A549 (cell line): ENCODE measurements around the gene RIC1. TPM values are rescaled to one million over a fixed set of nuclear protein-coding genes. Genes with fewer than 3 reads are reported as not detected.
"Not testable (repeated sequence)": the region's sequence is repeated elsewhere in the genome, so short reads cannot be mapped to it uniquely, and the experiment has no call there.

Experiments
- ATAC-seq, 2 experiments: fragments of 200-7000 bp in 1 of 2; fragments of >200 bp in 1 of 2; cut with Nextera tagmentation in 1 of 2; cut with Tn5 transposase in 1 of 2; 3 replicates each; pipeline versions ENCODE4 v1.8.0 to v1.9.1; 2018 to 2020; ENCODE audit warnings: mild to moderate bottlenecking in 1 of 2, moderate library complexity in 1 of 2
- CTCF ChIA-PET: fragments of 300-600 bp; sonication (Branson Sonifier 250); formaldehyde crosslinking; extraction: SDS; loops from one replicate; lab custom pipeline; 2021; ENCODE audit warnings: antibody characterized with exemption, inconsistent platforms; lab: Yijun Ruan, JAX
- POLR2A ChIA-PET: fragments of 350-600 bp; formaldehyde crosslinking; extraction: SDS; loops from one replicate; lab custom pipeline; 2021; ENCODE audit warnings: antibody characterized with exemption, inconsistent platforms; lab: Yijun Ruan, JAX
- DNase-seq, 2 experiments: peaks; one replicate each; pipeline versions ENCODE4 v3.0.0 to v3.0.0-alpha.2; 2011 to 2016; ENCODE audit warnings: low read depth in 1 of 2, low spot score in 1 of 2
- FAIRE-seq: peaks from 2 replicates; lab custom pipeline; 2011; peaks lifted over from hg19 to GRCh38; lab: Jason Lieb, UNC
- H3K27ac ChIP-seq, 2 experiments: fragments of >200 bp; sonication (Bioruptor Twin); formaldehyde crosslinking; 3 replicates each; pipeline ENCODE4 v1.5.1; 2016 to 2017
- H3K4me1 ChIP-seq: fragments of >200 bp; sonication (Bioruptor Twin); formaldehyde crosslinking; 3 replicates; pipeline ENCODE4 v1.6.1; 2016
- H3K4me2 ChIP-seq: fragments of >200 bp; sonication (Bioruptor Twin); formaldehyde crosslinking; 3 replicates; pipeline ENCODE4 v1.6.1; 2016
- H3K4me3 ChIP-seq: fragments of >200 bp; sonication (Bioruptor Twin); formaldehyde crosslinking; 3 replicates; pipeline ENCODE4 v1.5.1; 2016
- H3K9me3 ChIP-seq: fragments of >200 bp; sonication (Bioruptor Twin); formaldehyde crosslinking; 3 replicates; pipeline ENCODE4 v1.6.1; 2016
- BHLHE40 ChIP-seq: IDR thresholded peaks from 2 replicates; pipeline ENCODE4 v1.6.1; 2012; ENCODE audit warnings: low read depth, low read length, inconsistent platforms
- CEBPB ChIP-seq, 2 experiments: fragments of >200 bp in 1 of 2; sonication (Bioruptor Twin) in 1 of 2; formaldehyde crosslinking in 1 of 2; IDR thresholded peaks; 2 replicates each; pipeline ENCODE4 v1.6.1; 2012 to 2016
- CHD4 ChIP-seq: fragments of 200-600 bp; sonication (generic); IDR thresholded peaks from 2 replicates; pipeline ENCODE4 v1.6.1; 2016; ENCODE audit warnings: antibody characterized with exemption, mild to moderate bottlenecking, borderline replicate concordance
- EHF ChIP-seq: fragments of 250-450 bp; sonication (Bioruptor Pico); IDR thresholded peaks from 2 replicates; pipeline ENCODE4 v1.5.0; 2020; ENCODE audit warnings: mild to moderate bottlenecking
- EP300 ChIP-seq, 2 experiments: fragments of >200 bp; sonication (Bioruptor Twin); formaldehyde crosslinking; IDR thresholded peaks; 2 replicates in 1 of 2; 3 replicates in 1 of 2; pipeline ENCODE4 v1.6.1; 2016 to 2017
- FOSL2 ChIP-seq, 2 experiments: fragments of 450-650 bp in 1 of 2; fragments of >200 bp in 1 of 2; sonication (Bioruptor Twin) in 1 of 2; formaldehyde crosslinking; IDR thresholded peaks; 2 replicates each; pipeline versions ENCODE4 v1.5.0 to v1.6.1; 2016 to 2020; ENCODE audit warnings: mild to moderate bottlenecking in 1 of 2, moderate library complexity in 1 of 2
- FOXS1 ChIP-seq: fragments of 250-450 bp; sonication (Bioruptor Pico); IDR thresholded peaks from 2 replicates; pipeline ENCODE4 v1.5.0; 2020; ENCODE audit warnings: mild to moderate bottlenecking, moderate library complexity
- GATA3 ChIP-seq: IDR thresholded peaks from 2 replicates; pipeline ENCODE4 v1.6.1; 2012; ENCODE audit warnings: borderline replicate concordance
- HES2 ChIP-seq: fragments of >200 bp; sonication (Bioruptor Twin); formaldehyde crosslinking; IDR thresholded peaks from 2 replicates; pipeline ENCODE4 v1.6.1; 2016
- HMGXB4 ChIP-seq: fragments of 250-450 bp; sonication (Bioruptor Pico); IDR thresholded peaks from 2 replicates; pipeline ENCODE4 v1.5.0; 2021; ENCODE audit warnings: mild to moderate bottlenecking, moderate library complexity, borderline replicate concordance
- HOXB13 ChIP-seq: fragments of 250-450 bp; sonication (Bioruptor Pico); IDR thresholded peaks from 2 replicates; pipeline ENCODE4 v1.5.0; 2020; ENCODE audit warnings: low read depth, mild to moderate bottlenecking, moderate library complexity
- JUN ChIP-seq, 2 experiments: fragments of >200 bp; sonication (Bioruptor Twin); formaldehyde crosslinking; IDR thresholded peaks; 2 replicates in 1 of 2; 3 replicates in 1 of 2; pipeline ENCODE4 v1.6.1; 2016 to 2017
- JUNB ChIP-seq: fragments of >200 bp; sonication (Bioruptor Twin); formaldehyde crosslinking; IDR thresholded peaks from 2 replicates; pipeline ENCODE4 v1.6.1; 2016
- MAX ChIP-seq: IDR thresholded peaks from 2 replicates; pipeline ENCODE4 v1.6.1; 2012
- NR3C1 ChIP-seq: fragments of >200 bp; sonication (Bioruptor Twin); formaldehyde crosslinking; IDR thresholded peaks from 3 replicates; pipeline ENCODE4 v1.6.1; 2017
- RCOR1 ChIP-seq: fragments of 150-350 bp; IDR thresholded peaks from 2 replicates; pipeline ENCODE4 v1.6.1; 2014; ENCODE audit warnings: antibody characterized with exemption, low read length, low read depth
- SREBF2 ChIP-seq: fragments of 450-650 bp; IDR thresholded peaks from 2 replicates; pipeline ENCODE4 v1.6.1; 2014; ENCODE audit warnings: mild to moderate bottlenecking, moderate library complexity
- TP53 ChIP-seq: fragments of 250-450 bp; sonication (Bioruptor Pico); IDR thresholded peaks from 2 replicates; pipeline ENCODE4 v1.5.0; 2021; ENCODE audit warnings: mild to moderate bottlenecking, moderate library complexity
- WGBS: methylation state at CpG from one replicate; pipeline ENCODE4 v1.1.6; 2017; ENCODE audit errors: missing lambda C conversion rate; 5-methylcytosine and 5-hydroxymethylcytosine counted together
- polyA plus RNA-seq, 4 experiments: library from polyadenylated mRNA; depleted of rRNA in 3 of 4; stranded (reverse); fragments of >200 nt; fragmentation: RNase III in 1 of 4; extraction: RNeasy Plus Mini Kit Qiagen cat#74134 plus additional on column Dnase treatment in 1 of 4; gene quantifications; 2 replicates in 3 of 4; 3 replicates in 1 of 4; pipeline ENCODE4 v1.2.3, GENCODE V29; 2011 to 2017
- TF ChIP-seq, protein P1 (sequence below): fragments of >200 bp; sonication (Bioruptor Twin); formaldehyde crosslinking; IDR thresholded peaks from 3 replicates; pipeline ENCODE4 v1.6.1; 2016

The RIC1 gene
- polyA plus RNA-seq, 2 of the 4 experiments (the other 2 are of a cell fraction): 10.7 to 26.8 TPM

DNA sequence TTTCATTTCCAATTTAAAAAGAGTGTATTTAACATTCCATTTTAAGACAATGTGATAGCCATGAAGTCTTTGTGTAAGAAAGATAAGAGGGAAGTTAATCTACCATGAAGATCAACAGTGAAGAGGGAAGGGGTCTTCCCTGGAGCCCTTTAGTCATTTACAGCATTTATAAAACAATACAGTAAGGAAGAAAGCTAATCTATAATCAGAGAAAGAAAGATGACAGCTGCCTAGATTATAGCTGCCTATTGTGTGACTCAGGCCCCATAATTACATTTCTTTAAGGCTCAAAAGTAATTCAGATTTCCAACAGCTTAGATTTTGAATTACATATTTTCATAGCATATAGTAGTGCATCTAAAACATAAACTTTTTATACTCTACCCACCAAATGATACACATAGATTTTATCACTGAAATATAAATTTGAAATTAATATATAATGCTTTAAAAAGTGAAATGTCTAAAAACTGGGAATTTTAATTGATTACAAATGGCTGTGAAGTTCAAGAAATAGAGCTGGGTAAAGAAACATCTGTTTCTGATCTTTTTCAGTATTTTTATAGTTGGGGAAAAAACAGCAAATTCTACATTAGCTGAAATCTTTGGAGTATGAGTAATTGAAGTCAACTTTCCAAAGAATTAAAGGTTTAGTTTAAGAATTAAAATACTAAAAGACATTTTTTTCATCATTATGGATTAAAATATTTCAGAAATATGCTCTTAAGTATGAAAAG is 89.6 kb downstream of the RIC1 start:
- no peak overlapping the region for H3K27ac ChIP-seq
- H3K4me2 ChIP-seq: no peak overlapping the region
- DNase-seq (no peak), FAIRE-seq (no peak), ATAC-seq (no peak)
- ChIA-PET POLR2A (interaction anchor here (0.6 kb wide), 1 partner anchor 90 kb away, joined by 3 read pairs; the partner anchor contains the start of gene RIC1), CTCF (no interaction called here)
- H3K4me1 ChIP-seq: peaks cover 45% of the 10 kb centered on the region
- peaks cover 22% of the 10 kb centered on the region for H3K9me3 ChIP-seq
- H3K4me3 ChIP-seq: no peak overlapping the region
- no peak for TF ChIP-seq HOXB13

GRCh38 chr9:5719100-5719926 is 90.4 kb downstream of the RIC1 start:
- POLR2A ChIA-PET: no interaction called here
- Histone ChIP-seq H3K4me2 (peak overlapping the region; percentile 77; the same call in 2 of the 3 replicates), H3K9me3 (peaks cover 22% of the 10 kb centered on the region), H3K4me1 (peaks cover 45% of the 10 kb centered on the region), H3K27ac (no peak overlapping the region), H3K4me3 (no peak overlapping the region)
- DNase-seq (peak in 1 of 2 experiments; percentile 9), FAIRE-seq (peak; percentile 89), ATAC-seq (peak in 1 of 2 experiments; percentile 42; a peak in 3 of 6 replicates)
- WGBS: 44% methylated on average over 3 of the region's 3 CpGs
- TF ChIP-seq BHLHE40 (no peak), RCOR1 (no peak), FOSL2 (IDR thresholded peaks at IDR 0.05) (no peak), FOSL2 (CRISPR knock-in tag; IDR thresholded peaks at IDR 0.05) (peak; percentile 28; the same call in 1 of the 2 replicates), GATA3 (peak; percentile 59), CHD4 (no peak)
- TF ChIP-seq, protein P1, sequence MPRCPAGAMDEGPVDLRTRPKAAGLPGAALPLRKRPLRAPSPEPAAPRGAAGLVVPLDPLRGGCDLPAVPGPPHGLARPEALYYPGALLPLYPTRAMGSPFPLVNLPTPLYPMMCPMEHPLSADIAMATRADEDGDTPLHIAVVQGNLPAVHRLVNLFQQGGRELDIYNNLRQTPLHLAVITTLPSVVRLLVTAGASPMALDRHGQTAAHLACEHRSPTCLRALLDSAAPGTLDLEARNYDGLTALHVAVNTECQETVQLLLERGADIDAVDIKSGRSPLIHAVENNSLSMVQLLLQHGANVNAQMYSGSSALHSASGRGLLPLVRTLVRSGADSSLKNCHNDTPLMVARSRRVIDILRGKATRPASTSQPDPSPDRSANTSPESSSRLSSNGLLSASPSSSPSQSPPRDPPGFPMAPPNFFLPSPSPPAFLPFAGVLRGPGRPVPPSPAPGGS: no peak
- CTCF ChIA-PET: no interaction called here

GRCh38 chr9:5720151-5720550 is 91.2 kb downstream of the RIC1 start:
- ChIA-PET CTCF (no interaction called here), POLR2A (no interaction called here)
- no peak overlapping the region for H3K4me3 ChIP-seq
- ATAC-seq: 0 out of 6 replicates have a peak, but pooled peaks of 1 of the 2 experiments have one; percentile 12
- peaks cover 22% of the 10 kb centered on the region for H3K9me3 ChIP-seq
- FAIRE-seq: peak; percentile 13
- 84% methylated on average over 1 of the region's 1 CpG for WGBS
- TF ChIP-seq JUN (IDR thresholded peaks at IDR 0.05): no peak
- TF ChIP-seq, all 56 proteins: peak for 0
- Histone ChIP-seq H3K4me1 (peaks cover 40% of the 10 kb centered on the region), H3K4me2 (peak overlapping the region; percentile 77; the same call in 2 of the 3 replicates), H3K27ac (no peak overlapping the region)
- DNase-seq: no peak

GRCh38 chr9:5721279-5722087 is 92.6 kb downstream of the RIC1 start:
- H3K9me3 ChIP-seq: peaks cover 15% of the 10 kb centered on the region
- DNase-seq (peak; percentile 32 to 62), FAIRE-seq (no peak), ATAC-seq (peak; percentile 73 to 78)
- 0 out of 3 replicates have a peak overlapping the region, but pooled peaks have one; percentile 20 for H3K4me3 ChIP-seq
- ChIA-PET CTCF (no interaction called here), POLR2A (interaction anchor here (0.6 to 0.7 kb wide), 2 partner anchors 400 to 1233 kb away, joined by 3 read pairs; no protein-coding TSS in a partner anchor)
- 11% methylated on average over 18 of the region's 18 CpGs for WGBS
- peaks cover 38% of the 10 kb centered on the region for H3K4me1 ChIP-seq
- peak overlapping the region; percentile 31 to 69; a peak in 5 of 6 replicates for H3K27ac ChIP-seq
- peak overlapping the region; percentile 77 for H3K4me2 ChIP-seq
- TF ChIP-seq EHF (CRISPR knock-in tag) (no peak), GATA3 (peak; percentile 85), HMGXB4 (CRISPR knock-in tag) (no peak), SREBF2 (no peak), FOXS1 (CRISPR knock-in tag) (no peak), JUN (IDR thresholded peaks at IDR 0.05) (0 out of 5 replicates have a peak, but pooled peaks of 1 of the 2 experiments have one; percentile 61), FOSL2 (IDR thresholded peaks at IDR 0.05) (no peak), FOSL2 (CRISPR knock-in tag; IDR thresholded peaks at IDR 0.05) (peak; percentile 53; the same call in 1 of the 2 replicates), EP300 (IDR thresholded peaks at IDR 0.05) (0 out of 5 replicates have a peak, but pooled peaks have one; percentile 24 to 38), NR3C1 (no peak), CEBPB (IDR thresholded peaks at IDR 0.05) (peak; percentile 87 to 95), MAX (0 out of 2 replicates have a peak, but pooled peaks have one; percentile 14), JUNB (peak; percentile 74), HOXB13 (no peak), TP53 (no peak), HES2 (peak; percentile 66; the same call in 1 of the 2 replicates)

GRCh38 chr9:5722679-5723078 is 93.8 kb downstream of the RIC1 start:
- 0 out of 3 replicates have a peak overlapping the region, but pooled peaks have one; percentile 77 for H3K4me2 ChIP-seq
- peaks cover 38% of the 10 kb centered on the region for H3K4me1 ChIP-seq
- ATAC-seq, H3K9me3 ChIP-seq, H3K4me3 ChIP-seq, FAIRE-seq, CTCF ChIA-PET, DNase-seq, POLR2A ChIA-PET, H3K27ac ChIP-seq: not testable (repeated sequence)
- WGBS: 89% methylated on average over 4 of the region's 4 CpGs
